T-helper 1 cell treated with Interleukin-12 subunit alpha and Interleukin-12 subunit beta and Interleukin-4 antibody, amounts not matched to agents 30 μg/mL and 1 μg/mL, for 36 hours (primary cell): ENCODE results near the gene KIAA0930.

ENCODE experiments used
- H3K27ac Mint-ChIP-seq: one replicate; pipeline ENCODE4 v1.8.0; 2021; ENCODE audit warnings: mild to moderate bottlenecking, mixed read lengths
- H3K27me3 Mint-ChIP-seq: one replicate; pipeline ENCODE4 v1.8.0; 2021; ENCODE audit warnings: low read depth, mixed read lengths
- H3K36me3 Mint-ChIP-seq: one replicate; pipeline ENCODE4 v1.8.0; 2021; ENCODE audit warnings: low read depth, mixed read lengths
- H3K4me1 Mint-ChIP-seq: one replicate; pipeline ENCODE4 v1.8.0; 2021; ENCODE audit warnings: low read depth, mixed read lengths
- H3K4me3 Mint-ChIP-seq: one replicate; pipeline ENCODE4 v1.8.0; 2021; ENCODE audit warnings: mild to moderate bottlenecking, moderate library complexity, mixed read lengths
- H3K9me3 Mint-ChIP-seq: one replicate; pipeline ENCODE4 v1.8.0; 2021; ENCODE audit warnings: mixed read lengths

Gene KIAA0930

DNA sequence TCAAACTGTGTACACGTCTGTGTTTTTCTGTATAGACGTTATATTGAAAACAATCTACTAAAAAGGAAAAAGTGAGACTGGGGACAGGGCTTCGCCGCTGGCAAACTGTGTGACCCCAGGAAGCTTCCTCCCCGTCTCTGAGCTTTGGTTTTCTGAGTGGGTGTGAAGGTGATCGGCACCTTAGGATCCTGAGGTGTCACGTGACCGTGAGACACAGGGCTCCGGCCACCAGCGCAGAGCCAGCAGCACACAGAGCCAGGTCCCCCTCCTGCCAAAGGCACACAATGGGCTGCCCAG is 32.0 kb downstream of the KIAA0930 start:
- H3K4me3 Mint-ChIP-seq: no peak overlapping the region
- H3K27ac Mint-ChIP-seq: no peak overlapping the region
- H3K4me1 Mint-ChIP-seq: no peaks in the 10 kb centered on the region
- no peaks in the 10 kb centered on the region for H3K27me3 Mint-ChIP-seq
- H3K9me3 Mint-ChIP-seq: no peaks in the 10 kb centered on the region
- H3K36me3 Mint-ChIP-seq: no peaks in the 10 kb centered on the region

- H3K9me3 Mint-ChIP-seq: no peaks in the 10 kb centered on the region
- H3K4me1 Mint-ChIP-seq: no peaks in the 10 kb centered on the region
- H3K36me3 Mint-ChIP-seq: no peaks in the 10 kb centered on the region
- H3K27me3 Mint-ChIP-seq: no peaks in the 10 kb centered on the region
- H3K4me3 Mint-ChIP-seq: no peak overlapping the region
- H3K27ac Mint-ChIP-seq: no peak overlapping the region
Observed at GRCh38 chr22:45207981-45208664, 32.6 kb downstream of the KIAA0930 start.

DNA sequence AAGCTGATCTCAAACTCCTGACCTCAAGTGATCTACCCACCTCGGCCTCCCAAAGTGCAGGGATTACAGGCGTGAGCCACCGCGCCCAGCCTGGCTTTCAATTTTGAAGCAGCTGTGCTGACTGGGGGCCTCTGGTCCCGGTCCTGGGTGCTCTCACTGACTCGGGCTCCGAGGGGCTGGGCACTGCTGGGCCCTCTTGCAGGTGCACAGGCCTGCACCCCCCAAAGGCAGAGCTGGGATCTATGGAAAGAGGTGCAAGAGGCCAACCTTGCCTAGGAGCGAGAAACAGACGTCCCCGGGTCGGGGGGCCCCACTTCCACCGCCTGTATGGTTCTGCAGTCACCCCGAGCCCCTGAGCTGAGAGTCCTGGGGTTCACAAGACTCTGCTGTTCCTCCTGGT is 33.2 kb downstream of the KIAA0930 start:
- no peaks in the 10 kb centered on the region for H3K36me3 Mint-ChIP-seq
- H3K27ac Mint-ChIP-seq: no peak overlapping the region
- H3K27me3 Mint-ChIP-seq: no peaks in the 10 kb centered on the region
- no peak overlapping the region for H3K4me3 Mint-ChIP-seq
- H3K9me3 Mint-ChIP-seq: no peaks in the 10 kb centered on the region
- H3K4me1 Mint-ChIP-seq: no peaks in the 10 kb centered on the region

- no peaks in the 10 kb centered on the region for H3K36me3 Mint-ChIP-seq
- no peaks in the 10 kb centered on the region for H3K9me3 Mint-ChIP-seq
- no peak overlapping the region for H3K4me3 Mint-ChIP-seq
- H3K27me3 Mint-ChIP-seq: no peaks in the 10 kb centered on the region
- no peak overlapping the region for H3K27ac Mint-ChIP-seq
- no peaks in the 10 kb centered on the region for H3K4me1 Mint-ChIP-seq
Observed at GRCh38 chr22:45206233-45206632, 34.5 kb downstream of the KIAA0930 start.

- Mint-ChIP-seq H3K36me3 (no peaks in the 10 kb centered on the region), H3K27me3 (no peaks in the 10 kb centered on the region), H3K4me3 (no peak overlapping the region), H3K4me1 (no peaks in the 10 kb centered on the region), H3K27ac (no peak overlapping the region), H3K9me3 (no peaks in the 10 kb centered on the region)
Observed at GRCh38 chr22:45205276-45205925, 35.3 kb downstream of the KIAA0930 start.

DNA sequence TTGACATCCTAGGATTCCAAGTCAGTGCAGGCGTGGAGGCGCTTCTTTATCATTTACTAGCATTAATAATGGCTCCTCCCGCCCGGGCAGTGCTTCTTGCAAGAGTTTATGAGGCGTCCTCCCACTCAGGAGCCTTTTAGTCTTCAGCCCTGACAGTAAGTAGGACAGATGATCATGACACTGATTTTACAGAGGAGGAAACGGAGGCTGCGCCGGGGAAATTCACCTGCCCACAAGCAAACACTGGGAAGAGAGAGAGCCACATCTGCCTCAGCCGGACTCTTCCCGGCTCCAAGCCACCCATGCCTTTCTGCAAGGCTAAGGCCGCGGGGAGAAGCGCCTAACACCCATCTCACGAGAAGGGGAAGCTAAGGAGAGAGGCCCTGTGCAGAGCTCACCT is 35.9 kb downstream of the KIAA0930 start:
- Mint-ChIP-seq H3K27ac (no peak overlapping the region), H3K36me3 (no peaks in the 10 kb centered on the region), H3K9me3 (no peaks in the 10 kb centered on the region), H3K4me1 (no peaks in the 10 kb centered on the region), H3K27me3 (no peaks in the 10 kb centered on the region), H3K4me3 (no peak overlapping the region)

DNA sequence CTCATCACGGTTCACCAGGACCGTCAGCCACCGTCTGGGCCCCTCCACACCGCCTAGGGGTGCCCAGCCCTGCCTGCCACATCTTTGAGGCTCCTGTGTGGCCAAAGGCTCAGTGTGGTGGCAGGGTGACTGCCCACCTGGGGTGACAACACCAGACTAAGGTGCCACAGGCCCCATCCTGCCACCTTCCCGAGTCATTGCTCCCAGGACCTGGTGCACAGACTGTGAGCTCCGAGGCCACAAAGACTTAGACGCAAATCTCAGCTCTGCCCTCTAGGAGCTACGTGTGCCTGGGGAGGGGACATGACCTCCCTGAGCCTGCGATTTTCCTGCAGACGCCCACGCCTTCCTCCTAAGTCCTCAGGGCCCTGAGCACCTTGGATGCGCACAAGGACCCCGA is 36.5 kb downstream of the KIAA0930 start:
- no peak overlapping the region for H3K4me3 Mint-ChIP-seq
- no peaks in the 10 kb centered on the region for H3K9me3 Mint-ChIP-seq
- H3K27me3 Mint-ChIP-seq: no peaks in the 10 kb centered on the region
- no peak overlapping the region for H3K27ac Mint-ChIP-seq
- H3K36me3 Mint-ChIP-seq: no peaks in the 10 kb centered on the region
- H3K4me1 Mint-ChIP-seq: no peaks in the 10 kb centered on the region

GRCh38 chr22:45203150-45203951 is 37.3 kb downstream of the KIAA0930 start:
- Mint-ChIP-seq H3K4me1 (no peaks in the 10 kb centered on the region), H3K36me3 (no peaks in the 10 kb centered on the region), H3K27me3 (no peaks in the 10 kb centered on the region), H3K27ac (no peak overlapping the region), H3K4me3 (no peak overlapping the region), H3K9me3 (no peaks in the 10 kb centered on the region)

DNA sequence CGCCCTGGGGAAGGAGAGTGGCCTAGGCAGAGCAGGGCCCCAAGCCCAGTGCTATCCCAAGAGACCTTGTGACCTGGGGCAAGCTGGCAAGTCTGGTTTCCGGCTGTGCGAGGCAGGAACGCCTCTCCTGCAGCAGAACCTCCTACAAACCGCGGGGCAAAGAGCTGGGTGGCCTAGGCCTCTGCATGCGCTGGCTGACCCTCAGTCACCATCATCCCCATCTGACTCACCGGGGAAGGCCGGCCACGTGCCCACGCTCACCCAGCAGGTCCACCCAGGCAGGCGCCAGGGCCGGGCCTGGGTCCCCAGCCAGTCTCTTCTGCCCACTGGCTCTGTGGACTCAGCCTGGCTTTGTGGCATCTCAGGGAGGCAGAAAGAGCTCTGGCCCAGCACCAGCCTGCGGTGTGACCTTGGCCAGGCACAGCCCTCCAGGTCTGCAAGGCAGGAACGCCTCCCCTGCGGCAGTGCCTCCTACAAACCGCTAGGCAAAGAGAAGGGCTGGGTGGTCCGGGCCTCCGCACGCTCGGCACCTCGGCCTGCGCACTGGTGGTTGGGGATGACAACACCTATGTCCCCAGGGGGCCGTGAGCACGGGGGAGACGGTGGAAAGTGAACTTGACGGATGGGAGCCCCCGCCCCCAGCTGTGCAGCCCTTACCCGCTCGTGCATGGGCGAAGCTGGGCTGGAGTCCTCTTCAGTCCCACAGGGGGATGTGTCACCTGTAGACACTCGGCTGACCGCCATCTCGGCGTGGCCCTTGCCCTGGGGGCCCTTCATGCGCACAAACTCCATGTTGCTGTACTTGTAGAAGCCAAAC is 38.2 kb downstream of the KIAA0930 start:
- no peaks in the 10 kb centered on the region for H3K9me3 Mint-ChIP-seq
- no peaks in the 10 kb centered on the region for H3K36me3 Mint-ChIP-seq
- H3K4me3 Mint-ChIP-seq: no peak overlapping the region
- H3K4me1 Mint-ChIP-seq: no peaks in the 10 kb centered on the region
- no peaks in the 10 kb centered on the region for H3K27me3 Mint-ChIP-seq
- no peak overlapping the region for H3K27ac Mint-ChIP-seq

DNA sequence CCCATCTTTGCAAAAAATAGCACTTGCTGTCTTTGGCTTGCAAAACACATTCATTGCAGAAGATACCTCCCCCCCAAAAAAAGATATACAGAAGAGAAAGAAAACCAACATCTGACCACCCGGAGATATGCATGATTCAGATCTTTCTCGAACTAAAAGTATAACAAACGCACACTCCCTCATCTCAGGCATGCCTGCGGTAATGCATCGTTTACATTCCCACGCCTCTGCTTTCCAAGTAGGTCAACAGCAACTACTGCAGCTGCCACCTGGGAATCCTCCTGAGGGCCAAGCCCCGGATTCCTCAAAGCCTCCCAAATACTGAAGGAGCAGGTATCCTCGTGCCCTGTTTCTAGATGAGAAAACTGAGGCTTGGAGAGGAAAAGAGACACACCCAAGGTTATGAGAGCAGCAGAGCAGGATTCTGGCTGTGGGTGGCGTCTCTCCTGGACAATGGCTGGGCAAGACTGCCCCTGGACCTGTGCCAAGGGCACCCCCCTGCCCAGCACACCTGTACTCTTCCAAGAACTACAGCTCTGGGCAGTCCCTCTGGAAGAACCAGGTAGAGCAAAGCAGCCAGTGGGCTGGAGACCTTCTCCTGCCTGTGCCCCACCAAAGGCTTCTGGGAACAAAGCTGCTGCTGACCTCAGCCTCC is 38.9 kb downstream of the KIAA0930 start:
- Mint-ChIP-seq H3K36me3 (no peaks in the 10 kb centered on the region), H3K27me3 (no peaks in the 10 kb centered on the region), H3K4me1 (no peaks in the 10 kb centered on the region), H3K27ac (no peak overlapping the region), H3K9me3 (no peaks in the 10 kb centered on the region), H3K4me3 (no peak overlapping the region)

DNA sequence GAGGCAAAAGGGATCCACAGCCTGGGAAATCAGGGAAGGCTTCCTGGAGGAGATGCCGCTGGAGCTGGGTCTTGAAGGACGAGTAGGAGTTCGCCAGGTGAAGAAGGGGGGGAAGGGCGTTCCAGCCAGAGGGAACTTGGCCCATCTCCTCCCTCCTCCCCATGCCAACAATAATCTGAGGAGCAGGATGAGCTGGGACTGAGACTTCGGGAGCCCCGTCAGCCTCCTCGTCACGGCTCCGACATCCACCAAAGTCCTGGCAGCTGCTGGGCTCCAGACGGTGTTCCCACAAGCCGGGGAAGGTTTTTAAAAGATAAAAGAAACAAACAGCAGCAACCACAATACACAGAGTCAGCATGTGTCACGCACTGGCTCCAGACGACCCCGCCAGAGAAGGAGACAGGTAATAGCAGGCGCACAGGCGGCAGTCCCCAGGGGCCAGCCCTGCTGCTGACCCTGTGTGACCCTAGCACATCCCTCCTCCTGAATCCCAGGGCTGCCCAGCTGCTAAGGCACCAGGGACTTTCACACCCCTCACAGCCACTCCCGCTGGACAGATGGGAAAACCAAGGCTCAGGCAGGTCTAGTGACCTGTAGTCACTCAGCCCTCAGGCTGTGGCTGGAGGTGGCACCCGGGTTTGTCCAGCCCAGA is 39.7 kb downstream of the KIAA0930 start:
- H3K27ac Mint-ChIP-seq: no peak overlapping the region
- H3K27me3 Mint-ChIP-seq: no peaks in the 10 kb centered on the region
- no peaks in the 10 kb centered on the region for H3K4me1 Mint-ChIP-seq
- no peaks in the 10 kb centered on the region for H3K36me3 Mint-ChIP-seq
- no peak overlapping the region for H3K4me3 Mint-ChIP-seq
- no peaks in the 10 kb centered on the region for H3K9me3 Mint-ChIP-seq

DNA sequence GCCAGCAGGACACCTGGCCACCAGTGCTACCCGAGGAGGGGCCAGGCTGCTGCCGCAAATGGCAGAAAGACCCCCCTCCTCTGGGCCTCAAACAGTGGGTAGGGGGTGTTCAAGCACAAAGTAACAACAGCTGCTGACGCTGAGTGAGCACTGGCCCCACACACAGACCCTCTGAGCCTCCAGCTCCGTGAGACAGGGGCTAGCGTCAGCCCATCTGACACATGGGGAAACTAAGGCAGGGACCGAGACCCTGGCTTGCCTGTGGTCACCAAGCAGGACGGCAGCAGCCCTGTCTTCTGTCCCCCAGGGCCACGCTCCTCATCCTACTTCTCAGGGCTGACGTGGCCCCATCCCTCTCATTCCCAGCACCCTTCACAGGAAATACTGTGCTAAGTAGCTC is 40.5 kb downstream of the KIAA0930 start:
- H3K27ac Mint-ChIP-seq: no peak overlapping the region
- H3K4me1 Mint-ChIP-seq: no peaks in the 10 kb centered on the region
- H3K36me3 Mint-ChIP-seq: no peaks in the 10 kb centered on the region
- H3K9me3 Mint-ChIP-seq: no peaks in the 10 kb centered on the region
- no peak overlapping the region for H3K4me3 Mint-ChIP-seq
- no peaks in the 10 kb centered on the region for H3K27me3 Mint-ChIP-seq

- Mint-ChIP-seq H3K4me3 (no peak overlapping the region), H3K27me3 (no peaks in the 10 kb centered on the region), H3K36me3 (no peaks in the 10 kb centered on the region), H3K27ac (no peak overlapping the region), H3K9me3 (no peaks in the 10 kb centered on the region), H3K4me1 (no peaks in the 10 kb centered on the region)
Observed at GRCh38 chr22:45199723-45200122, 41.0 kb downstream of the KIAA0930 start.

DNA sequence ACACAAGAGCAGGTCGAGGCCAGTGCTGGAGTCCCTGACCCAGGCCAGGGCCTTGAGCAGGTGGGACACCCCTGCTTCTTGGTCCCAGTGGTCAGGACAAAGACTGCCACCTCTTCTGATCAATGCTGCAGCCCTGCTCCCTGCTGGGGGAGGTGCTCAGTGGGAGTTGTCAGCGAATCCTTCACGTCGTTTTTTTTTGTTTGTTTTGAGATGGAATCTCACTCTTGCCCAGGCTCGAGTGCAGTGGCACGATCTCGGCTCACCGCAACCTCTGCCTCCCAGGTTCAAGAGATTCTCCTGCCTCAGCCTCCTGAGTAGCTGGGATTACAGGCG is 42.3 kb downstream of the KIAA0930 start:
- Mint-ChIP-seq H3K9me3 (no peaks in the 10 kb centered on the region), H3K4me3 (no peak overlapping the region), H3K4me1 (no peaks in the 10 kb centered on the region), H3K27ac (no peak overlapping the region), H3K27me3 (no peaks in the 10 kb centered on the region), H3K36me3 (no peaks in the 10 kb centered on the region)
